Measurements from ENCODE around the gene THBD. TPM values are rescaled to one million over a fixed set of nuclear protein-coding genes. Genes with fewer than 3 reads are reported as not detected.
"Not testable (repeated sequence)": the region's sequence is repeated elsewhere in the genome, so short reads cannot be mapped to it uniquely, and the experiment has no call there.

The THBD gene
- total and polyA plus RNA-seq, 5 experiments from 2014 or later, result 0.13 to 0.27 TPM; not detected in 3

GRCh38 chr20:23034721-23035671 lies 14.5 kb downstream of the THBD start, which contains the start of gene SSTR4:
Gene SSTR4, plus strand, starts transcription at chr20:23035312. Its CDS starts 172 bp downstream, at chr20:23035484.
- no peak within 1 kb of the TSS for H3K27ac Mint-ChIP-seq
- peaks cover 0 to 2% (median 0%) of the 10 kb centered on the region in 4 donors for H3K4me1 Mint-ChIP-seq
- DNase-seq (no peak), ATAC-seq (no peak)
- H3K27me3 Mint-ChIP-seq, result peaks cover 11 to 43% (median 27%) of the 10 kb centered on the region in 5 donors
- no peak within 1 kb of the TSS for H3K4me3 Mint-ChIP-seq
- H3K36me3 Mint-ChIP-seq, result no peaks in the 10 kb centered on the region
- POLR2A ChIA-PET, result no interaction called here
- peaks cover 0 to 3% (median 0%) of the 10 kb centered on the region in 9 donors for H3K9me3 Mint-ChIP-seq

DNA sequence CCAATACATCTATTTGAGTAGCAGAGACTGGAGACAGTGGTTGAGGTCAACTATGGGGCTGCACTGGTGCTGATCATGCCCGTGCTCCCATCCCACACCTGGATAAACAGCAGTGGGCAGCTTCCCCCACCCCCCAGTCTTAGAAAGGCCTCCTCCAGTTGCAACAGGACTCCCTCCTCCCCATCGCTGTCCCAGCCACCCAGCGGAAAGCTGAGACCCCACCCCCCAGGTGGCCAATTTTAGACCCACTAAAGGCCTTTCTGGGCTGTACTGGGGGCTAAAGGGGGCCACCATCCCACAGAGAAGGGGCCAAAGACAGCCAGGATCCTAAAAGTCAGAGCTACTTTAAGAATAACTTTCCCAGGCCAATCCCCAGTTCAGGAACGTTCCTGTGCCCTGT lies 15.6 kb downstream of the THBD start:
- peaks cover 0 to 2% (median under 1%) of the 10 kb centered on the region in 4 donors for H3K4me1 Mint-ChIP-seq
- POLR2A ChIA-PET, result no interaction called here

DNA sequence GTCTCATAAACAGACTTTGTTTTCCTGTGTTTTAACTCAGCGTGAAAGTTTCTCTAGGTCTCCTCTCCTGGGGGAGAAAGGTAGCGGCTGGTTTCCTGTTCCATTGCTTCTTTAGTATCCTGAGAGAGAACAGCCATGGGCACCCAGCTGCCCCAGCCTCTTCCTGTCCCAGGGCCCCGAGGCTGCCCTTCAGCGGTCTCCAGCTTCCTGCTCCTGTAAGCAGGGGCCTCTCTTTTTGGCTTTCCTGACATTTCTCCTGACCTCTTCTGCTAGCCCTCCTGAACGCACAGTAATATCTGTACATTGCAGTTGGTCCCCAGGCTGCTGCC lies 16.8 kb downstream of the THBD start:
- Mint-ChIP-seq H3K36me3 (no peaks in the 10 kb centered on the region), H3K27ac (no peak overlapping the region), H3K4me3 (no peak overlapping the region), H3K9me3 (peaks cover 0 to 3% (median 0%) of the 10 kb centered on the region in 9 donors), H3K4me1 (peaks cover 0 to 2% (median under 1%) of the 10 kb centered on the region in 4 donors), H3K27me3 (peaks cover 10 to 37% (median 22%) of the 10 kb centered on the region in 5 donors)
- POLR2A ChIA-PET, result no interaction called here
- no peak for ATAC-seq
- DNase-seq, result no peak

More for the DNA sequence above, 15.6 kb downstream of the THBD start:
- ATAC-seq (no peak), DNase-seq (no peak)
- Mint-ChIP-seq H3K27me3 (peaks cover 11 to 37% (median 24%) of the 10 kb centered on the region in 5 donors), H3K4me3 (no peak overlapping the region), H3K9me3 (peaks cover 0 to 3% (median 0%) of the 10 kb centered on the region in 9 donors), H3K36me3 (no peaks in the 10 kb centered on the region), H3K27ac (no peak overlapping the region)

GRCh38 chr20:23032056-23032749 lies 17.3 kb downstream of the THBD start:
- Mint-ChIP-seq H3K4me3 (no peak overlapping the region), H3K9me3 (peaks cover 0 to 2% (median 0%) of the 10 kb centered on the region in 9 donors), H3K36me3 (no peaks in the 10 kb centered on the region), H3K27ac (no peak overlapping the region), H3K27me3 (peaks cover 7 to 32% (median 20%) of the 10 kb centered on the region in 5 donors), H3K4me1 (peaks cover 0 to 2% (median under 1%) of the 10 kb centered on the region in 4 donors)
- ATAC-seq, result no peak
- POLR2A ChIA-PET, result no interaction called here
- DNase-seq, result no peak

GRCh38 chr20:23031346-23031745 lies 18.1 kb downstream of the THBD start:
- no peak for DNase-seq
- Mint-ChIP-seq H3K9me3 (no peaks in the 10 kb centered on the region), H3K27ac (no peak overlapping the region), H3K4me1 (peaks cover 0 to 2% (median under 1%) of the 10 kb centered on the region in 4 donors), H3K36me3 (no peaks in the 10 kb centered on the region), H3K4me3 (no peak overlapping the region), H3K27me3 (peaks cover 3 to 24% (median 14%) of the 10 kb centered on the region in 5 donors)
- POLR2A ChIA-PET, result no interaction called here
- ATAC-seq, result no peak

GRCh38 chr20:23029324-23029723 lies 20.1 kb downstream of the THBD start:
- Mint-ChIP-seq H3K4me1 (peaks cover 0 to 4% (median under 1%) of the 10 kb centered on the region in 4 donors), H3K36me3 (no peaks in the 10 kb centered on the region), H3K9me3 (no peaks in the 10 kb centered on the region), H3K4me3 (no peak overlapping the region), H3K27ac (no peak overlapping the region), H3K27me3 (peaks cover 2 to 17% (median 11%) of the 10 kb centered on the region in 5 donors)
- ATAC-seq (no peak), DNase-seq (no peak)
- POLR2A ChIA-PET, result no interaction called here

GRCh38 chr20:23028392-23028791 lies 21.1 kb downstream of the THBD start:
- Mint-ChIP-seq H3K4me3 (no peak overlapping the region), H3K27ac (no peak overlapping the region), H3K27me3 (peaks cover 2 to 12% (median 6%) of the 10 kb centered on the region in 5 donors), H3K9me3 (no peaks in the 10 kb centered on the region), H3K36me3 (no peaks in the 10 kb centered on the region), H3K4me1 (peaks cover 0 to 4% (median under 1%) of the 10 kb centered on the region in 4 donors)
- POLR2A ChIA-PET, result no interaction called here
- DNase-seq (no peak), ATAC-seq (no peak)

- H3K4me1 Mint-ChIP-seq, result peaks cover 0 to 4% (median 0%) of the 10 kb centered on the region in 4 donors
- DNase-seq (no peak), ATAC-seq (no peak)
- H3K27ac Mint-ChIP-seq, result no peak overlapping the region
- POLR2A ChIA-PET, result no interaction called here
- peaks cover 0 to 6% (median 2%) of the 10 kb centered on the region in 5 donors for H3K27me3 Mint-ChIP-seq
- H3K9me3 Mint-ChIP-seq, result no peaks in the 10 kb centered on the region
- no peak overlapping the region for H3K4me3 Mint-ChIP-seq
- H3K36me3 Mint-ChIP-seq, result no peaks in the 10 kb centered on the region
Measured at GRCh38 chr20:23027721-23028120, 21.8 kb downstream of the THBD start.

- H3K4me1 Mint-ChIP-seq, H3K27me3 Mint-ChIP-seq, POLR2A ChIA-PET, ATAC-seq, H3K4me3 Mint-ChIP-seq, DNase-seq, H3K27ac Mint-ChIP-seq, H3K36me3 Mint-ChIP-seq, H3K9me3 Mint-ChIP-seq: not testable (repeated sequence)
Measured at GRCh38 chr20:23025503-23025902, 24.0 kb downstream of the THBD start.

- Mint-ChIP-seq H3K27ac (no peak overlapping the region), H3K27me3 (peaks cover 0 to 2% (median 0%) of the 10 kb centered on the region in 5 donors), H3K4me1 (peaks cover 0 to 3% (median 0%) of the 10 kb centered on the region in 4 donors), H3K36me3 (no peaks in the 10 kb centered on the region), H3K9me3 (no peaks in the 10 kb centered on the region), H3K4me3 (no peak overlapping the region)
- no peak for DNase-seq
- no peak for ATAC-seq
- POLR2A ChIA-PET, result no interaction called here
Measured at GRCh38 chr20:23024701-23025100, 24.8 kb downstream of the THBD start.

GRCh38 chr20:23023621-23024177 lies 25.8 kb downstream of the THBD start:
- no peak overlapping the region for H3K4me3 Mint-ChIP-seq
- DNase-seq (no peak), ATAC-seq (no peak)
- POLR2A ChIA-PET, result no interaction called here
- H3K9me3 Mint-ChIP-seq, result no peaks in the 10 kb centered on the region
- no peaks in the 10 kb centered on the region for H3K36me3 Mint-ChIP-seq
- no peak overlapping the region for H3K27ac Mint-ChIP-seq
- H3K27me3 Mint-ChIP-seq, result peaks cover 0 to 2% (median 0%) of the 10 kb centered on the region in 5 donors
- peaks cover 0 to 3% (median 0%) of the 10 kb centered on the region in 4 donors for H3K4me1 Mint-ChIP-seq

- ATAC-seq (no peak), DNase-seq (no peak)
- Mint-ChIP-seq H3K27me3 (peaks cover 0 to 2% (median 0%) of the 10 kb centered on the region in 5 donors), H3K4me1 (peaks cover 0 to 3% (median 0%) of the 10 kb centered on the region in 4 donors), H3K27ac (no peak overlapping the region), H3K36me3 (no peaks in the 10 kb centered on the region), H3K9me3 (no peaks in the 10 kb centered on the region), H3K4me3 (no peak overlapping the region)
- POLR2A ChIA-PET, result no interaction called here
Measured at GRCh38 chr20:23022849-23023248, 26.6 kb downstream of the THBD start.

GRCh38 chr20:23021951-23022350 lies 27.5 kb downstream of the THBD start:
- H3K4me3 Mint-ChIP-seq, result no peak overlapping the region
- DNase-seq (no peak), ATAC-seq (no peak)
- H3K4me1 Mint-ChIP-seq, result peaks cover 0 to 3% (median 0%) of the 10 kb centered on the region in 4 donors
- H3K36me3 Mint-ChIP-seq, result no peaks in the 10 kb centered on the region
- peaks cover 0 to 2% (median 0%) of the 10 kb centered on the region in 5 donors for H3K27me3 Mint-ChIP-seq
- POLR2A ChIA-PET, result no interaction called here
- H3K9me3 Mint-ChIP-seq, result no peaks in the 10 kb centered on the region
- H3K27ac Mint-ChIP-seq, result no peak overlapping the region

All from naive thymus-derived CD8-positive, alpha-beta T cell (primary cell).